A549 (cell line): ENCODE results near the gene COBLL1. TPM values are rescaled to one million over a fixed set of nuclear protein-coding genes. Genes with fewer than 3 reads are reported as not detected.

ENCODE experiments used
- ATAC-seq, 2 experiments: fragments of 200-7000 bp in 1 of 2; fragments of >200 bp in 1 of 2; cut with Nextera tagmentation in 1 of 2; cut with Tn5 transposase in 1 of 2; 3 replicates each; pipeline versions ENCODE4 v1.8.0 to v1.9.1; 2018 to 2020; ENCODE audit warnings: mild to moderate bottlenecking in 1 of 2, moderate library complexity in 1 of 2
- CTCF ChIA-PET: fragments of 300-600 bp; sonication (Branson Sonifier 250); formaldehyde crosslinking; extraction: SDS; loops from one replicate; lab custom pipeline; 2021; ENCODE audit warnings: antibody characterized with exemption, inconsistent platforms; lab: Yijun Ruan, JAX
- POLR2A ChIA-PET: fragments of 350-600 bp; formaldehyde crosslinking; extraction: SDS; loops from one replicate; lab custom pipeline; 2021; ENCODE audit warnings: antibody characterized with exemption, inconsistent platforms; lab: Yijun Ruan, JAX
- DNase-seq, 2 experiments: peaks; one replicate each; pipeline versions ENCODE4 v3.0.0 to v3.0.0-alpha.2; 2011 to 2016; ENCODE audit warnings: low read depth in 1 of 2, low spot score in 1 of 2
- FAIRE-seq: peaks from 2 replicates; lab custom pipeline; 2011; peaks lifted over from hg19 to GRCh38; lab: Jason Lieb, UNC
- H3K27ac ChIP-seq, 2 experiments: fragments of >200 bp; sonication (Bioruptor Twin); formaldehyde crosslinking; 3 replicates each; pipeline ENCODE4 v1.5.1; 2016 to 2017
- H3K4me1 ChIP-seq: fragments of >200 bp; sonication (Bioruptor Twin); formaldehyde crosslinking; 3 replicates; pipeline ENCODE4 v1.6.1; 2016
- H3K4me2 ChIP-seq: fragments of >200 bp; sonication (Bioruptor Twin); formaldehyde crosslinking; 3 replicates; pipeline ENCODE4 v1.6.1; 2016
- H3K4me3 ChIP-seq: fragments of >200 bp; sonication (Bioruptor Twin); formaldehyde crosslinking; 3 replicates; pipeline ENCODE4 v1.5.1; 2016
- H3K9me3 ChIP-seq: fragments of >200 bp; sonication (Bioruptor Twin); formaldehyde crosslinking; 3 replicates; pipeline ENCODE4 v1.6.1; 2016
- CHD2 ChIP-seq: fragments of 150-350 bp; IDR thresholded peaks from 2 replicates; pipeline ENCODE4 v1.6.1; 2014; ENCODE audit warnings: low read length; ENCODE audit not compliant: partially characterized antibody
- CHD4 ChIP-seq: fragments of 200-600 bp; sonication (generic); IDR thresholded peaks from 2 replicates; pipeline ENCODE4 v1.6.1; 2016; ENCODE audit warnings: antibody characterized with exemption, mild to moderate bottlenecking, borderline replicate concordance
- CTCF ChIP-seq: fragments of >200 bp; sonication (Bioruptor Twin); formaldehyde crosslinking; IDR thresholded peaks from 3 replicates; pipeline ENCODE4 v1.5.1; 2016
- EHF ChIP-seq: fragments of 250-450 bp; sonication (Bioruptor Pico); IDR thresholded peaks from 2 replicates; pipeline ENCODE4 v1.5.0; 2020; ENCODE audit warnings: mild to moderate bottlenecking
- ESRRA ChIP-seq: fragments of 150-350 bp; IDR thresholded peaks from 2 replicates; pipeline ENCODE4 v1.6.1; 2014; ENCODE audit warnings: mild to moderate bottlenecking, low read length, borderline replicate concordance
- FOSL2 ChIP-seq, 2 experiments: fragments of 450-650 bp in 1 of 2; fragments of >200 bp in 1 of 2; sonication (Bioruptor Twin) in 1 of 2; formaldehyde crosslinking; IDR thresholded peaks; 2 replicates each; pipeline versions ENCODE4 v1.5.0 to v1.6.1; 2016 to 2020; ENCODE audit warnings: mild to moderate bottlenecking in 1 of 2, moderate library complexity in 1 of 2
- FOXS1 ChIP-seq: fragments of 250-450 bp; sonication (Bioruptor Pico); IDR thresholded peaks from 2 replicates; pipeline ENCODE4 v1.5.0; 2020; ENCODE audit warnings: mild to moderate bottlenecking, moderate library complexity
- JUN ChIP-seq, 2 experiments: fragments of >200 bp; sonication (Bioruptor Twin); formaldehyde crosslinking; IDR thresholded peaks; 2 replicates in 1 of 2; 3 replicates in 1 of 2; pipeline ENCODE4 v1.6.1; 2016 to 2017
- JUNB ChIP-seq: fragments of >200 bp; sonication (Bioruptor Twin); formaldehyde crosslinking; IDR thresholded peaks from 2 replicates; pipeline ENCODE4 v1.6.1; 2016
- KDM5A ChIP-seq: fragments of 200-600 bp; sonication (generic); IDR thresholded peaks from 2 replicates; pipeline ENCODE4 v1.6.1; 2016; ENCODE audit warnings: antibody characterized with exemption, mild to moderate bottlenecking
- MYC ChIP-seq: IDR thresholded peaks from 2 replicates; pipeline ENCODE4 v1.6.1; 2012; ENCODE audit warnings: mild to moderate bottlenecking, inconsistent platforms, low read length, improper control_type of control experiment, borderline replicate concordance
- PHF8 ChIP-seq: fragments of 200-600 bp; sonication (generic); IDR thresholded peaks from 2 replicates; pipeline ENCODE4 v1.6.1; 2016; ENCODE audit warnings: low read depth, mild to moderate bottlenecking, antibody characterized with exemption, moderate library complexity, borderline replicate concordance
- RARB ChIP-seq: fragments of 250-450 bp; sonication (Bioruptor Pico); IDR thresholded peaks from 2 replicates; pipeline ENCODE4 v1.8.0; 2021; ENCODE audit warnings: mild to moderate bottlenecking, moderate library complexity
- REST ChIP-seq: fragments of 200-600 bp; sonication (generic); IDR thresholded peaks from 2 replicates; pipeline ENCODE4 v1.6.1; 2016; ENCODE audit warnings: antibody characterized with exemption, mild to moderate bottlenecking, moderate library complexity
- RNF2 ChIP-seq: fragments of 200-600 bp; sonication (generic); IDR thresholded peaks from 2 replicates; pipeline ENCODE4 v1.6.1; 2016; ENCODE audit warnings: low read depth, mild to moderate bottlenecking, antibody characterized with exemption, moderate library complexity, borderline replicate concordance
- SMC3 ChIP-seq: fragments of >200 bp; sonication (Bioruptor Twin); formaldehyde crosslinking; IDR thresholded peaks from 3 replicates; pipeline ENCODE4 v1.6.1; 2018; ENCODE audit warnings: inconsistent platforms
- SREBF2 ChIP-seq: fragments of 450-650 bp; IDR thresholded peaks from 2 replicates; pipeline ENCODE4 v1.6.1; 2014; ENCODE audit warnings: mild to moderate bottlenecking, moderate library complexity
- ZC3H11A ChIP-seq: fragments of 450-650 bp; IDR thresholded peaks from 2 replicates; pipeline ENCODE4 v1.6.1; 2014; ENCODE audit warnings: antibody characterized with exemption, mild to moderate bottlenecking
- WGBS: methylation state at CpG from one replicate; pipeline ENCODE4 v1.1.6; 2017; ENCODE audit errors: missing lambda C conversion rate; 5-methylcytosine and 5-hydroxymethylcytosine counted together
- polyA plus RNA-seq, 4 experiments: library from polyadenylated mRNA; depleted of rRNA in 3 of 4; stranded (reverse); fragments of >200 nt; fragmentation: RNase III in 1 of 4; extraction: RNeasy Plus Mini Kit Qiagen cat#74134 plus additional on column Dnase treatment in 1 of 4; gene quantifications; 2 replicates in 3 of 4; 3 replicates in 1 of 4; pipeline ENCODE4 v1.2.3, GENCODE V29; 2011 to 2017
- TF ChIP-seq, protein P1 (sequence below): fragments of 250-450 bp; sonication (Bioruptor Pico); IDR thresholded peaks from 2 replicates; pipeline ENCODE4 v1.5.0; 2021; ENCODE audit warnings: mild to moderate bottlenecking, moderate library complexity, borderline replicate concordance
- TF ChIP-seq, protein P2 (sequence below): IDR thresholded peaks from 2 replicates; pipeline ENCODE4 v1.6.1; 2012; ENCODE audit warnings: low read depth, borderline replicate concordance

Gene COBLL1
- polyA plus RNA-seq, 2 of the 4 experiments (the other 2 are of a cell fraction), result 2.6 to 5.3 TPM

DNA sequence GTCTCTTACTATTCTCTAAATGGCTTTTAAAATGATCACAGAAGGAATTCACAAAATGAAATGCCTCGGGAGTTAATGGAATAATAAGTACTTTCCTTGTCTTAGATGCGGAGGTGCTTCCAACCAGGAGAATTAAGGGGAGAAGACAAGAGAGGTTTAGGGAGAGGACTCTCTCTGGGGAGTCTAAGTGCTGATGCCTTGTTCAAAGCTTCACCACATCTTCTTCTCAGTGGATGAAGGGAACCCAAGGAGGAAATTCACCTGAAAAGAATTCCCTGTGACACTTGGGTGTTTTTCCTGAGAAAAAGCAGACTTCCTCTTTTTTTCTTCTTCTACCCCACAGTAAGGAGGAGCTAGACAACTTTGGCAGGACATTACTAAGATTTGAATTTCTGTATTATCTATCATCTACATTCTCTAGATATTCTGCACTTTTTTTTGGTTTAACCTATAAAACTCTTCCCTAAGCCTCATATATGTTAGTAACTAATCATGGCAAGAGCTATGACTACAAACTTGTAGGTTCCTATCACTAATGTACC is 150.2 kb downstream of the COBLL1 start (continued):
- no peak for TF ChIP-seq REST
- no peak for TF ChIP-seq CHD2
- TF ChIP-seq, all 56 proteins: peak for 0

DNA sequence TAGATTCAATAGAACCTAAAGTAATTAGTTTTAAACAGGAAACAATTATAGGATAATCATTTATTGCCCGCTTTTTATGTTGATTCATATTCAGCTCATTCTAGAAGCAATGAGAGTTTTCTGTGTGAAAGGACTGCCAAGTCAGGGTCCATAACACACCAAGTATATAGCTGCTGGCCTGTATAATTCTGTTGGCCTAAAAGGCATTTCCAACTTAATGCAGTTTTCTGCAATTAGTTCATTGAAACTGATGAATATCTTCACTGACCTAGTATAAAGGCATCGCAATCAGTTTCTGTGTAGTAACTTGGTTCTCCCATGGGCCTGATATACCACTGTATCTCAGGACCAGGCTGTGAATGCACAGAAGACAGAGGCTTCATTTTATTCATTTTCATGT is 151.3 kb downstream of the COBLL1 start:
- no peak for TF ChIP-seq CTCF
- TF ChIP-seq EHF (CRISPR knock-in tag), result no peak
- no peak for TF ChIP-seq RARB
- no peak for TF ChIP-seq FOSL2 (IDR thresholded peaks at IDR 0.05)
- TF ChIP-seq FOSL2 (CRISPR knock-in tag; IDR thresholded peaks at IDR 0.05), result no peak
- TF ChIP-seq SREBF2, result no peak
- no peak for TF ChIP-seq REST
- no peak for TF ChIP-seq JUN (IDR thresholded peaks at IDR 0.05)
- TF ChIP-seq PHF8, result no peak
- TF ChIP-seq FOXS1 (CRISPR knock-in tag), result no peak
- TF ChIP-seq, protein P1, sequence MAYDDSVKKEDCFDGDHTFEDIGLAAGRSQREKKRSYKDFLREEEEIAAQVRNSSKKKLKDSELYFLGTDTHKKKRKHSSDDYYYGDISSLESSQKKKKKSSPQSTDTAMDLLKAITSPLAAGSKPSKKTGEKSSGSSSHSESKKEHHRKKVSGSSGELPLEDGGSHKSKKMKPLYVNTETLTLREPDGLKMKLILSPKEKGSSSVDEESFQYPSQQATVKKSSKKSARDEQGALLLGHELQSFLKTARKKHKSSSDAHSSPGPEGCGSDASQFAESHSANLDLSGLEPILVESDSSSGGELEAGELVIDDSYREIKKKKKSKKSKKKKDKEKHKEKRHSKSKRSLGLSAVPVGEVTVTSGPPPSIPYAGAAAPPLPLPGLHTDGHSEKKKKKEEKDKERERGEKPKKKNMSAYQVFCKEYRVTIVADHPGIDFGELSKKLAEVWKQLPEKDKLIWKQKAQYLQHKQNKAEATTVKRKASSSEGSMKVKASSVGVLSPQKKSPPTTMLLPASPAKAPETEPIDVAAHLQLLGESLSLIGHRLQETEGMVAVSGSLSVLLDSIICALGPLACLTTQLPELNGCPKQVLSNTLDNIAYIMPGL (CRISPR knock-in tag), result no peak
- no peak for TF ChIP-seq MYC
- no peak for TF ChIP-seq JUNB
- TF ChIP-seq RNF2, result no peak
- no peak for TF ChIP-seq ZC3H11A
- no peak for TF ChIP-seq KDM5A
- TF ChIP-seq, protein P2, sequence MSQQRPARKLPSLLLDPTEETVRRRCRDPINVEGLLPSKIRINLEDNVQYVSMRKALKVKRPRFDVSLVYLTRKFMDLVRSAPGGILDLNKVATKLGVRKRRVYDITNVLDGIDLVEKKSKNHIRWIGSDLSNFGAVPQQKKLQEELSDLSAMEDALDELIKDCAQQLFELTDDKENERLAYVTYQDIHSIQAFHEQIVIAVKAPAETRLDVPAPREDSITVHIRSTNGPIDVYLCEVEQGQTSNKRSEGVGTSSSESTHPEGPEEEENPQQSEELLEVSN, result no peak
- no peak for TF ChIP-seq ESRRA
- TF ChIP-seq CHD4, result no peak
- TF ChIP-seq SMC3, result no peak
- CTCF ChIA-PET, result no interaction called here
- no peak for ATAC-seq
- DNase-seq, result no peak
- H3K9me3 ChIP-seq, result no peaks in the 10 kb centered on the region
- no peak overlapping the region for H3K4me2 ChIP-seq
- no peak overlapping the region for H3K27ac ChIP-seq
- peaks cover 35% of the 10 kb centered on the region for H3K4me1 ChIP-seq
- POLR2A ChIA-PET, result no interaction called here
- FAIRE-seq, result no peak
- WGBS, result 93% methylated on average over 2 of the region's 2 CpGs
- no peak overlapping the region for H3K4me3 ChIP-seq
